Measurements from ENCODE around the gene CLSTN1.
A peak's percentile ranks its signal among the peaks of the same experiment; 100 is the strongest.

Gene CLSTN1

GRCh38 chr1:9823943-9824701 is at the start of gene CLSTN1:
CLSTN1 (minus strand) TSS chr1:9823965; CDS start chr1:9823733, 232 bp downstream.
- peak; percentile 78 for DNase-seq

DNA sequence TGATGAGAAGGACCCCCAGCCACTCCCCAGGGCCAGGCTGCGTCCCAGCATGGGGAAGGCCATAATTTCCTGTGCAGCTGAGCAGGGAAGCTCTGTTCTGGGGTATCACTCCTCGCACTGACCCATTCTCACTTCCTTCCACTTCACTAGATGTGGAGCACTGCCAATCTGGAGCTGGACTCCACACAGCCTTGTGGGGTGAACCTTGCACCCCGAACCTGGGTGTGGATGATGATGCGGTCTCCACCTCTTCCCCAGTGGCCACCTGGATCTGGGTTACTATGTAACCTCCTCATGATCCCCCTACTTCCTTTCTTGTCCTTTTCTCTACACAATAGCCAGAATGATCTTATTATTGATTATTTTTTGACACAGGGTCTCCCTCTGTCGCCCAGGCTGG is 49.6 kb upstream of the CLSTN1 start:
- DNase-seq = no peak

- peak; percentile 69 for DNase-seq
Measured at GRCh38 chr1:9872430-9873165, 48.8 kb upstream of the CLSTN1 start.

DNA sequence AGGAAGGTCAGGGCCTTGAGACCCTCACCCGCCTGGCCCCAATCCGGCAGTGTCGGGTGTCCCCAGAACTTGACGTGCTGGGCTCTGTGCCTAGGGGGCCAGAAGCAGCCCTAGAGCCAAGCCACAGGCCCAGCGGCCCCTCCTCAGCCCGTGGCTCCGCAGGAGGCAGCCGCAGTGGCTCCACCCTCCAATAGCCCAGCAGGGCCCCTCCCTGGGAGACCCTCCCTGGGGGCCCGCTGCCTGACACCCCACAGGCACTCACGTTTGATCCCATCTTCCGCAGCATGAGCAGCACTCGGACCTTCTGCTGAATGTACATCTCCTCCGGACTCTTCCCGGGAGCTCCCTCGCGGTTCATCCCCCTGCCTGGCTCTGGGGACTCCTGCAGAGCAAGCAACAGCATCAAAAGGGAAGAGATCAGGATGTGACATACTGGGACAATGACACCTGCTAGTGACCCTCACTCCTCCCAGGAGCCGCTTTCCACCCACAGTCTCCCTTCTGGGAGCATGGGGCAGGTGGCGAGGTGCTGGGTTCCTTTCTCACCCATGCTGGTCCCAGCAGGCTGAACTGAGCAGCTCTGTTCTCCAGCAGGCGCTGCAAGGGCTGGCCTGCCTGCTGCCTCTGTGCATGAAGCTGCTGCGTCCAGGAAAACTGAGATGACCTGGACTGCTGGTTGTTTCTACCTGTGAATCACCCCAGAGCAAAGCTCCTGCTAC is 48.1 kb upstream of the CLSTN1 start:
- no peak for DNase-seq

DNA sequence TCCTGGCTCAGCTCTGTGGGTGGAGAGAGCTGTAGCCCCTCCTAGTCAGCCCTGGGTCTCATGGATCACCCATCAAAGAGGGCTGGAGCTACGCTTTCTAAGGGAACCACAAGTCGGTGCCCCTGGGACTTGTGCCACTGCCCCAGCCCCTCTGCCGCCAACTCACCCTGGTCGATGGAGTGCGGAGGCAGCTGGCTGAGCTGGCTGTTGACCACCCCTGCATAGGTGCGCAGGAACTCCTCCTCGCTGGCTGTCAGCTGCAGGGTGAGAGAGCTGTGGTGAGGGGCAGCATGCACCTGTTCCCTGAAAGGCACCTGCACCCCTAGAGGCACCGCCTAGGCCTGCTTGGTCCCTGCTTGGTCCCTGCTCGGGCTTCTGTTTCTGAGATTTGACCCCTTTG is 47.3 kb upstream of the CLSTN1 start:
- DNase-seq = no peak

GRCh38 chr1:9870572-9870971 is 46.8 kb upstream of the CLSTN1 start:
- no peak for DNase-seq

DNA sequence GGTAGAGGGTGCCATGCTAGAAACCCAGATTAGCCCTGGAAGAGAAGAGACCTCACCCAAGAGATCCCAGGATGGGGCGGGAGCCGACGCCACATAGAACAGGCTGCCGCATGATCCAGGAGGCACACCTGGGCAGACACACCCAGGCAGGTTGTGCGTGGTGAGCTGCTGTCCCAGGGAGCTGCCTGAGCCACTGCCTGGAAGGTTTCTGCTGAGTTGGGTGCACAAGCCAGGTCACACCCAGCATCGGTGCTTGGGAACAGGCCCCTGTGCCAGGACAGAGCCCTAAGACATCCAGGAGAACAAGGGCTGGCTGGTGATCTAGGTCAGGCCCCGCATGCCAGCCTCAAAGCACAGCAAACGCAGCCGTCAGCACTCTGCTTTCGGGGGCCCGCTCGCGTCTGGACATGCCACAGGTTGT is 46.1 kb upstream of the CLSTN1 start:
- no peak for DNase-seq

DNA sequence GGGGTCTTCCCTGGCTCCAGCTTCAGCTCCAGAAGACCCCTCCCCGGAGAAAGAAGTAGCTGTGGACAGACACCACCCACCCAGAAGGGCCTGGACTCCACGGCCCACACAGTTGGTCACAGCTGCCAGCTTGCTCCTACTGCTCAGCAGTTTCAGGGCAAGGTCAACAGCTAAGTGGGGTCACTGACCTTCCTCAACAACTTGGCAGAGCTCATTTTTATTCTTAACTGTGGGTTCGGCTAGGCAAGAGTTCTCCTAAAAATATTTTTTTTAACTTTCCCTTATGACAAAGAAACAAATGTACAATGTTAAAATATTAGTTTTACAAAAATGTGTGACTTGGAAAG is 44.5 kb upstream of the CLSTN1 start:
- DNase-seq = no peak

- peak; percentile 50 for DNase-seq
Measured at GRCh38 chr1:9867408-9868243, 43.9 kb upstream of the CLSTN1 start.

- no peak for DNase-seq
Measured at GRCh38 chr1:9866836-9867235, 43.1 kb upstream of the CLSTN1 start.

DNA sequence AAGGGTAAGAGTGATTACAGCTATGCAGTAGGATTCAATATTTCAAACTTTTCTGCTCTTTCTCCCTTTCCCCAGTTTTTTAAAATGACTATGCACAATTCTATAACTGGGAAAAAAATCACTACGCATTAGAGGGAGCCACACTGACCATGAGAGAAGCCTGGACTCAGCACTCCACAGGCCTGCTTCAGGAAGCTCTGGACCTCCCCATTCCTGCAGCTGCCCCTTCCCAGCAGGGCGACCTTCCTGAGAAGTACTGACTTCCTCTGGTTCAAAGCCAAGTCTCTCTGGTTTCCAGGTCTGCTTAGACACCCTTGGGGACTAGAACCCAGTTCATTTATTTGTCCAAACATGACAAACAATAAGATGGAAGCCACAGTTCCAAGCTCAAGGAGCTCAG is 42.0 kb upstream of the CLSTN1 start:
- DNase-seq = no peak

DNA sequence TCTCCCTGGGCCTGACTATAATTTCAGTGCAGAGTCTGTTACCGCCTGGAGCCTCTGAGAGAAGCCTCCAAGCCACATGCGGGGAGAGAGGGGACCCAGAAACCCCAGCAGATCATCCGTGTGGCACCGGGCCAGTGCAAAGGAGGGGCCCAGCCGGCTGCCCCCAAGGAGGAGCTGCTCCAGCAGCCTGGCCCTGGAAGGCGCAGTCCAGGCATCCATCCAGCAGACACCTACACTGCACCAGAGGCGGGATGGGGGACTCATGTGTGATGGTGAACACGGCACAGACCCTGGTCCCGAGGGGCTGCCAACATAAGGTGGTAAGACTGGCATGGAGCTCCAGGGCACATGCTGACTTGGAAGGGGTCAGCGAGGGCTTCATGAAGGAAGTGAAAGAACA is 39.6 kb upstream of the CLSTN1 start:
- DNase-seq = no peak

DNA sequence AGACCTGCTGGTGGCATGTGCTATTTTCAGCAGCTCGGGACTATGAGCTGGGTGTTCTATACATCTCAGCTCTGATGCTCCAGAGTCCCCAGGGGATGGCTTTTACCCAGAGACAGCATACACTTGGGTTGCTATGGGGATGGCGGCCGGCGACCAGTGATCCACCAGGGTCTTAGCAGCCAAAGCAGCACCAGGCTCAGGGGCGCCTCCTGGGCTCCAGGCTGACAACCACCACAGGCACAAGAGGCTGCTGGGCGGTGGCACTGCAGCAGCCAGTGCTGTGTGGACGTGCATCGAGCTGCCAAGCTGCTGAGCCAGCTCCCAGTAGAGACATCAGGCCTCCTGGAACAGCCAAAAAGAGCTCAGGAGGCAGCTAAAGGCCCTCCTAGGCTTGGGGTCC is 37.6 kb upstream of the CLSTN1 start:
- DNase-seq = no peak

- no peak for DNase-seq
Measured at GRCh38 chr1:9860887-9861286, 37.1 kb upstream of the CLSTN1 start.

- no peak for DNase-seq
Measured at GRCh38 chr1:9859281-9860014, 35.7 kb upstream of the CLSTN1 start.

GRCh38 chr1:9858293-9859035 is 34.7 kb upstream of the CLSTN1 start:
- DNase-seq = no peak

DNA sequence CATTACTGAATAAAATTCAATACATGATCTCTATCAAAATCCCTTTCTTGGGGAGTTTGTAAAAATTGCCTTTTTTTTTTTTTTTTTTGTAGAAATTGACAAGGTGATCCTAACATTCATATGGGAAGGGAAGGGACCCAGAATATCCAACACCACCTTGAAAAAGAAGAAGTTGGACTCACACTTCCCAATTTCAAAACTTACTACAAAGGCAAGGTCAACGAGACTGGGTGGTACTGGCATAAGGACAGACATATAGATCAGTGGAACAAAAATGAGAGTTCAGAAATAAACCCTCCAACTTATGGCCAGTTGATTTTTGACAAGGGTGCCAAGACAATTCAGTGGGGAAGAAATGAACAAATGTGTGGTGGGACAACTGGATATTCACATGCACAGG is 31.4 kb upstream of the CLSTN1 start:
- no peak for DNase-seq

GRCh38 chr1:9853249-9853595 is 29.5 kb upstream of the CLSTN1 start:
- no peak for DNase-seq

- peak; percentile 82 for DNase-seq
Measured at GRCh38 chr1:9852410-9853248, 28.9 kb upstream of the CLSTN1 start.

DNA sequence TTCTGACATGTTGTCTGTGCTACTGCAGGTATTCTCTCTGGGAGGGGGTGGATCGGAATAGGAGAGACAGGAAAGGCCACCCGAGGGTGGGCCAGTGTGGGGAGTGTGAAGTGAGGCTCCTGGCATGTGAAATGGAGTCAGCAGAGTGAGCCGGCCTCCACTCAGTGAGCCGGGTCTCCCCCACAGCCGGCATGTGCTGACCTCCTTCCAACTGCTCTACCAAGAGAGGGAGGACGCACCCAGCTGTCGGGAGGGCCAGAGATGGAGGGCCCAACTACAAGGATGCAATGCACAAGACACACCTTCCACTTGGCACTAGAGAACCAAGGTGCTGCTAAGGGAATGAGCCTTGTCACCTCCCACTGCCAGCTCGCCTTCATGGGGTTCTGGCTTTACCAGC is 28.2 kb upstream of the CLSTN1 start:
- no peak for DNase-seq
